Subcutaneous adipose tissue (tissue), 4 donors: ENCODE results near the gene TUBGCP6. TPM values are rescaled to one million over a fixed set of nuclear protein-coding genes. Genes with fewer than 3 reads are reported as not detected.

Experiments
- total RNA-seq, 4 donors: library from RNA; depleted of rRNA; stranded (reverse); fragments of >200 nt; gene quantifications; one replicate each; pipeline ENCODE4 v1.1.0, GENCODE V29; 2016
- TF ChIP-seq, protein P1 (sequence below): fragments of 450-650 bp; IDR thresholded peaks from one replicate; pipeline ENCODE4 v1.5.1; 2016; ENCODE audit warnings: low read depth, mild to moderate bottlenecking, control low read depth, antibody characterized with exemption, moderate library complexity

The TUBGCP6 gene
- total RNA-seq, 4 donors from 2014 or later = 21.1 to 60.3 (median 25.6) TPM

DNA sequence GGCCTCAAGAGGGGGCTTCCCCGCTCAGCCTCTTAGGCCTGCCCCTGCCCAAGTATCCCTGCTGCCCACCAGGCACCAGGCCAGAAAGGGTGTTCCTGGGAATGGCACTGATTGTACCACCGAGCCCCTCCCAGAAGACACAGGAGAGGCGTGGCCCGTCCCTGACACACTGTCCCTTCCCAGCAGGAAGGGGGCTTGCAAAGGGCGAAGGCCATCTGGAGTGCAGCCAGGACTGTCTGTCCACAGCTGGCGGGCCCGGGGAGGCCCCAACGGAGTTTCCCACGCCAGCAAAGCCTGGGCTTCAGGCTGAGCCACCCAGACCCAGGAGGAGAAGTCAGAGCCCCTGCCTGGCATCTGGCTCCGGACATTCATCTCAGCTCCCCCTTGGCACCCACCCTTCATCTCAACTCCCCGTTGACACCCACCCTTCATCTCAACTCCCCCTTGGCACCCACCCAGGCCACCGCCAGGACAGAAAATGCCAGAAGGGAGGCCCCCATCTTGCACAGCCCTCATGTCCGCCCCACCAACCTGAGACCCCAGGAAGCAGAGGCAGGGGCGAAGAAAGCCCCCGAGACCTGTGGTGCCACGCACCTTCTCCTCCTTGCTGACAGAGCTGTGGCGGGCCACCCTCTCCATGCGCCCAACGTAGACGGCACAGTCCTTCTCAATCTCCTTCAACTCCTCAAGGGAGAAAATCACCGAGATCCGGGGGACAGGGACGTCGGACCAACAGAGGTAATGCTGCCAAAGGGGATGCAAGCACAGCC lies 19.4 kb downstream of the TUBGCP6 start:
- TF ChIP-seq, protein P1, sequence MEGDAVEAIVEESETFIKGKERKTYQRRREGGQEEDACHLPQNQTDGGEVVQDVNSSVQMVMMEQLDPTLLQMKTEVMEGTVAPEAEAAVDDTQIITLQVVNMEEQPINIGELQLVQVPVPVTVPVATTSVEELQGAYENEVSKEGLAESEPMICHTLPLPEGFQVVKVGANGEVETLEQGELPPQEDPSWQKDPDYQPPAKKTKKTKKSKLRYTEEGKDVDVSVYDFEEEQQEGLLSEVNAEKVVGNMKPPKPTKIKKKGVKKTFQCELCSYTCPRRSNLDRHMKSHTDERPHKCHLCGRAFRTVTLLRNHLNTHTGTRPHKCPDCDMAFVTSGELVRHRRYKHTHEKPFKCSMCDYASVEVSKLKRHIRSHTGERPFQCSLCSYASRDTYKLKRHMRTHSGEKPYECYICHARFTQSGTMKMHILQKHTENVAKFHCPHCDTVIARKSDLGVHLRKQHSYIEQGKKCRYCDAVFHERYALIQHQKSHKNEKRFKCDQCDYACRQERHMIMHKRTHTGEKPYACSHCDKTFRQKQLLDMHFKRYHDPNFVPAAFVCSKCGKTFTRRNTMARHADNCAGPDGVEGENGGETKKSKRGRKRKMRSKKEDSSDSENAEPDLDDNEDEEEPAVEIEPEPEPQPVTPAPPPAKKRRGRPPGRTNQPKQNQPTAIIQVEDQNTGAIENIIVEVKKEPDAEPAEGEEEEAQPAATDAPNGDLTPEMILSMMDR = no peak

- TF ChIP-seq, protein P1 = no peak
These were observed 20.8 kb downstream of the TUBGCP6 start for GRCh38 chr22:50224071-50224470.

GRCh38 chr22:50222508-50222907 lies 22.3 kb downstream of the TUBGCP6 start:
- TF ChIP-seq, protein P1 = no peak

- TF ChIP-seq, protein P1 = no peak
These were observed 23.2 kb downstream of the TUBGCP6 start for GRCh38 chr22:50221410-50222300.

DNA sequence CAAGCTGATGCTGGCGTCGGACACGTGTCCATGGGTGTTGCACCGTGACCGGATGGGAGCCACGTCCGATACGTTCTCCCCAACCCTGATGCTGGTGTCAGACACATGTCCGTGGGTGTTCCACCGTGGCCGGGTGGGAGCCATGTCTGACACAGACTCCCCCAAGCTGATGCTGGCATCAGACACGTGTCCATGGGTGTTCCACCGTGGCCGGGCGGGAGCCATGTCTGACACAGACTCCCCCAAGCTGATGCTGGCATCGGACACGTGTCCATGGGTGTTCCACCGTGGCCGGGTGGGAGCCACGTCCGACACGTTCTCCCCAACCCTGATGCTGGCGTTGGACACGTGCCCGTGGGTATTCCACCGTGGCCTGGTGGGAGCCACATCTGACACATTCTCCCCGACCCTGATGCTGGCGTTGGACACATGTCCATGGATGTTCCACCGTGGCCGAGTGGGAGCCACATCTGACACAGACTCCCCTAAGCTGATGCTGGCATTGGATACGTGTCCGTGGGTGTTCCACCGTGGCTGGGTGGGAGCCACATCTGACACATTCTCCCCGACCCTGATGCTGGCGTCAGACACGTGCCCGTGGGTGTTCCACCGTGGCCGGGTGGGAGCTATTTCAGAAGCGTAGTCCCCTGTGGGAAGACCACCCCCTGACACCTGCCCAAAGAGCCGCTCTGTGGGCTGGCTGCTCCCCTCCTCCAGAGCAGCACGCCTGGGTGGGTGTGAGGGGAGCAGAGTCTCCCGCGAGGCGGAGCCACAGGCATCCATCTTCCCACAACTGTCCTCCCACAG lies 24.0 kb downstream of the TUBGCP6 start:
- TF ChIP-seq, protein P1 = no peak

GRCh38 chr22:50219800-50220602 lies 24.8 kb downstream of the TUBGCP6 start:
- TF ChIP-seq, protein P1 = no peak
